IgD-negative memory B cell (primary cell): ENCODE results near the gene NTHL1. TPM values are rescaled to one million over a fixed set of nuclear protein-coding genes. Genes with fewer than 3 reads are reported as not detected.

Source experiments
- H3K27ac Mint-ChIP-seq, 3 donors: one replicate each; pipeline ENCODE4 v1.8.0; 2020 to 2022; ENCODE audit warnings: mild to moderate bottlenecking in 3 of 3, mixed read lengths in 3 of 3, moderate library complexity in 1 of 3
- H3K27me3 Mint-ChIP-seq: one replicate; pipeline ENCODE4 v1.8.0; 2021; ENCODE audit warnings: mixed read lengths
- H3K36me3 Mint-ChIP-seq: one replicate; pipeline ENCODE4 v1.8.0; 2020; ENCODE audit warnings: mild to moderate bottlenecking, mixed read lengths
- H3K4me1 Mint-ChIP-seq, 3 donors: one replicate each; pipeline ENCODE4 v1.8.0; 2020 to 2022; ENCODE audit warnings: mixed read lengths in 3 of 3, mild to moderate bottlenecking in 1 of 3
- H3K4me3 Mint-ChIP-seq, 4 donors: one replicate each; pipeline ENCODE4 v1.8.0; 2020 to 2022; ENCODE audit warnings: mild to moderate bottlenecking in 4 of 4, mixed read lengths in 4 of 4, moderate library complexity in 3 of 4
- H3K9me3 Mint-ChIP-seq, 3 donors: one replicate each; pipeline ENCODE4 v1.8.0; 2020 to 2021; ENCODE audit warnings: mixed read lengths in 3 of 3, mild to moderate bottlenecking in 1 of 3
- polyA plus RNA-seq: library from polyadenylated mRNA; unstranded; fragments of 300-500 nt; fragmentation: Illumina TruSeq; gene quantifications from one replicate; pipeline ENCODE4 v1.2.3, GENCODE V29; 2021

The NTHL1 gene
- polyA plus RNA-seq, 1 donor from 2014 or later = 35.2 TPM

DNA sequence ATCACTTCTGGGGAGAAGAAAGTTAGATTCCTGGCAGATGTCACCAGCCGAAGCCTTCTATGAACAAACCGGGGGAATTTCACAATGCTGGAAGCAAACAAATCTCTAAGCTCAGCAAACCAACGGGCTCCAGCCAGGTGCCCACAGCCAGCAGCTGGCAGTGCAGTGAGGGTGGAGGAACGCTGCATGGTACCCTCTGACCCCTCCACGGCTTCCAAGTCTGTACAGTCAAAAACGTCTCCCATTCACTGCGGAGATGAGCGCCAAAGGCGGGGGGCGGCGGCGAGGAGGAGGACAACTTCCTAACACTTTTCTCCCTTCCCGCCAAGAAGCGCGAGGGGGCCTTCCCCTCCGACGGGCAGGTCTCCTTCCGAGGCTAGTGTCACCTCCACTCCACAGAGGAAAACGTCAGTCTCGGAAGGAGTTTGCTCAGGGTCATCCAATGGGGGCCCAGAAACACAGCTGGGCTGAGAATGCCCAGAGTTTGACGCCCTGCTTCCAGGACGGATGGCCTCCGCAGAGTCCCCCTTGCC lies 38.9 kb downstream of the NTHL1 start:
- no peaks in the 10 kb centered on the region for H3K27me3 Mint-ChIP-seq
- peaks cover 15 to 22% (median 20%) of the 10 kb centered on the region in 3 donors for H3K4me1 Mint-ChIP-seq
- H3K36me3 Mint-ChIP-seq = no peaks in the 10 kb centered on the region
- no peaks in the 10 kb centered on the region for H3K9me3 Mint-ChIP-seq
- peak overlapping the region; percentile 81 to 93 (median 92) for H3K4me3 Mint-ChIP-seq
- H3K27ac Mint-ChIP-seq = peak overlapping the region; percentile 82 to 93 (median 90)

DNA sequence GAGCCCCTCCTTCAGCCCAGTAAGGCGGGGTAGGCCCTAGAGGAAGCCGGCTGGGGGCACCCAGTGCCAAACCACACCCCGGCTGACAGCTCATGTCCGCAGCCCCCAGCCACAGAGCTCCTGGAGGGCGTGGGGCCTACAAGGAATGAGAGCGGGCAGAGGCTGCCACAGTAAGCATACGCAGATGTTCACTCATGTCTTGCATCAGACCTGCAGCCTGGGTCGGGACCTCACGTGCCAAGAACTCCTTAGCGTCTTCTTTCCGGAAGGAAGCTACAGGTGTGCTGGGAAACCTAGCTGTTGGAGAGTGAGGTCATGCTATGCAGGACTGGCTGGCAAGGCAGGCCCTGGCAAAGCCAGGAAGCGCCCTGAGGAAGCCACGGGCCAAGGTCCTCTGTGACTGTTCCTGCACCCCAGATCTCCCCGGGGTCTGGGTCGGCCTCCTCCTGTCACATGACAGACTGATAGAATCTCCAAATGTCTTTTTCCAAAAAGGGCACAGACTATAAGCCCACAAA lies 39.6 kb downstream of the NTHL1 start:
- peak overlapping the region; percentile 80 to 93 (median 90) for H3K27ac Mint-ChIP-seq
- no peaks in the 10 kb centered on the region for H3K36me3 Mint-ChIP-seq
- peak overlapping the region; percentile 81 to 93 (median 92) for H3K4me3 Mint-ChIP-seq
- H3K27me3 Mint-ChIP-seq = no peaks in the 10 kb centered on the region
- H3K4me1 Mint-ChIP-seq = peaks cover 15 to 22% (median 20%) of the 10 kb centered on the region in 3 donors
- H3K9me3 Mint-ChIP-seq = no peaks in the 10 kb centered on the region

DNA sequence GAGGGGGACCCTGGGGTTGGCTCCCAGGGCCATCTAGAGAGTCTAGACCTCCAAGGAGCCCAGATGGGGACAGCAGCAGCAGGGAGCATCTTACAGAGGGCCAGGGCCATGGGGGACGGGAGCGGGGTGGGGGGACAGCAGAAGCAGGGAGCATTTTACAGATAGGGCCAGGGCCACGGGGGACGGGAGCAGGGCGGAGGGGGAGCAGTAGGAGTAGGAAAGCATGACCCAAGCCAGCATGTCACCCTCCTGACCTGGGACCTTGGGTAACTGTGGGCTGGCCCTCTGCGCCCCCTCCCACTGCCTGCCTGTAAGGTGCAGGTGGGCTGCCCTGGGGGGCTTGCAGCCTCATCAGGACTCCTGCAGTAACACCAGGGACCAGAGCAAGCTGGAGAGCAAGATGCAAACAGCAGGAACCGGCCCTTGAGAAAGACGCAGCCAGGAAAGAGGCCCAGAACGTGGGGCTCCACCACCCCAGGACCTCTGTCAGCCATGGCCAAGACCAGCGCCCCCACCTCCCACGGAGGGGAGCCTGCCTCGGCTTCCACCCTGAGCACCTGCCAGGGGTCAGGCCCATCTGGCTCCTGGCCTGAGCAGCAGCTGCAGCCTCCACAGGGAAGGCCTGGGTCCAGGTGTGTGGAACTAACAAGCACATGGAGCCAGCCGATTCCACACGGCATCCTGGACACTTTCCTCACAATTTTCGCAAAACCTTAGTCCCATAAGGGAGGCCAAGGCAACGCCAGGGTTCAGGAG lies 40.4 kb downstream of the NTHL1 start:
- Mint-ChIP-seq H3K4me1 (peaks cover 15 to 22% (median 20%) of the 10 kb centered on the region in 3 donors), H3K36me3 (no peaks in the 10 kb centered on the region), H3K27me3 (no peaks in the 10 kb centered on the region), H3K27ac (peak overlapping the region in 1 of 3 donors; percentile 90), H3K4me3 (peak overlapping the region in 3 of 4 donors; percentile 43 to 93 (median 93)), H3K9me3 (no peaks in the 10 kb centered on the region)

DNA sequence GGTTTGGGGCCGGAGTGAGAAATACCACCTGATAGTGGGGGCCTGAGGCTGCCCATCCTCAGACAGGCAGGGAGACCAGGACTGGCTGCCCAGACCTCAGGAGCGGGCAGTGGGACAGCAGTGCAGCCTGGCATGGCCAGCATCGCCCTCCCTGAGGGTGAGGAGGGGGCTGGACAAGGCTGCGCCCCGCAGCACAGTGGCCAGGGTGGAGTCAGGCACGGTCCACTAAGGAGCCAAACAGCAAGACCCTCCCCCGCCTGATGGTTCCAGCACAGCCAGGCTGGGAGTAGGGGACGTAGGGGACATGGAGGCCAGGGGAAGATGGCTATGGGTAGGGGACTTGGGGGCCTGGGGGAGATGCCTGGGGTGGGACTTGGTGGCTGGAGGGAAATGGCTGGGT lies 41.3 kb downstream of the NTHL1 start:
- Mint-ChIP-seq H3K27me3 (no peaks in the 10 kb centered on the region), H3K4me3 (peak overlapping the region in 3 of 4 donors; percentile 7 to 71 (median 33)), H3K4me1 (peaks cover 15 to 22% (median 20%) of the 10 kb centered on the region in 3 donors), H3K27ac (peak overlapping the region in 2 of 3 donors; percentile 53 to 88), H3K9me3 (no peaks in the 10 kb centered on the region), H3K36me3 (no peaks in the 10 kb centered on the region)

DNA sequence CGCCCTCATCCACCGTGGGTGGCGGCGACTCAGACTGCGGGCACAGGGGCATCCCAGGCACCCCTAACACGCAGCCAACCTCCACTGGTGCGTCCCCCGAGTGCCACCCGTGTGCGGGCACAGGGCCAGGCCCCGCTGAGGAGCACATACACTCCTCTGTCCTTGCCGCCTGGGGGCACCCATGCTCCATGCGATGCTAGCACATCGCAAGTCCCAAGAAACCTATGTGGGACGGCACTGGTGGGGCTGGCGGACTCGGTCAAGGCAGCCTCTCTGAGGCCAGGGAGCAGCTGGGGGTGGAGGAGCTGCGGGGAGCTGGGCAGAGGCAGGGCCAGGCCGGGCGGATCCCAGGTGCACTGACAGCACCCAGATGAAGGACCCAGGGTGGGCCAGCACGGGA lies 42.0 kb downstream of the NTHL1 start:
- Mint-ChIP-seq H3K36me3 (no peaks in the 10 kb centered on the region), H3K4me1 (peaks cover 15 to 22% (median 20%) of the 10 kb centered on the region in 3 donors)

GRCh38 chr16:2004795-2005517 lies 42.7 kb downstream of the NTHL1 start:
- Mint-ChIP-seq H3K4me3 (no peak overlapping the region), H3K36me3 (no peaks in the 10 kb centered on the region), H3K4me1 (peaks cover 11 to 17% (median 16%) of the 10 kb centered on the region in 3 donors), H3K9me3 (no peaks in the 10 kb centered on the region), H3K27ac (no peak overlapping the region), H3K27me3 (no peaks in the 10 kb centered on the region)

More for the DNA sequence above, 42.0 kb downstream of the NTHL1 start:
- H3K27me3 Mint-ChIP-seq = no peaks in the 10 kb centered on the region
- no peak overlapping the region for H3K27ac Mint-ChIP-seq
- peak overlapping the region in 2 of 4 donors; percentile 7 to 53 for H3K4me3 Mint-ChIP-seq
- no peaks in the 10 kb centered on the region for H3K9me3 Mint-ChIP-seq

GRCh38 chr16:2003827-2004641 lies 43.6 kb downstream of the NTHL1 start:
- H3K36me3 Mint-ChIP-seq = no peaks in the 10 kb centered on the region
- no peaks in the 10 kb centered on the region for H3K27me3 Mint-ChIP-seq
- peak overlapping the region in 1 of 4 donors; percentile 40 for H3K4me3 Mint-ChIP-seq
- no peaks in the 10 kb centered on the region for H3K9me3 Mint-ChIP-seq
- H3K4me1 Mint-ChIP-seq = peaks cover 9 to 17% (median 16%) of the 10 kb centered on the region in 3 donors
- H3K27ac Mint-ChIP-seq = no peak overlapping the region

- H3K27ac Mint-ChIP-seq = no peak overlapping the region
- H3K4me3 Mint-ChIP-seq = peak overlapping the region in 1 of 4 donors; percentile 40
- H3K4me1 Mint-ChIP-seq = peaks cover 2 to 12% (median 11%) of the 10 kb centered on the region in 3 donors
- H3K27me3 Mint-ChIP-seq = no peaks in the 10 kb centered on the region
- H3K9me3 Mint-ChIP-seq = no peaks in the 10 kb centered on the region
- H3K36me3 Mint-ChIP-seq = peaks cover under 1% of the 10 kb centered on the region
These were observed 44.3 kb downstream of the NTHL1 start for GRCh38 chr16:2003231-2003826.

- no peaks in the 10 kb centered on the region for H3K9me3 Mint-ChIP-seq
- no peaks in the 10 kb centered on the region for H3K27me3 Mint-ChIP-seq
- H3K36me3 Mint-ChIP-seq = peaks cover 1% of the 10 kb centered on the region
- H3K4me3 Mint-ChIP-seq = no peak overlapping the region
- H3K4me1 Mint-ChIP-seq = peaks cover 0 to 7% (median 4%) of the 10 kb centered on the region in 3 donors
- H3K27ac Mint-ChIP-seq = peak overlapping the region in 1 of 3 donors; percentile 80
These were observed 45.0 kb downstream of the NTHL1 start for GRCh38 chr16:2002406-2003230.

- Mint-ChIP-seq H3K27me3 (no peaks in the 10 kb centered on the region), H3K27ac (peak overlapping the region in 1 of 3 donors; percentile 80), H3K4me3 (no peak overlapping the region), H3K36me3 (peaks cover 1% of the 10 kb centered on the region), H3K4me1 (peaks cover 0 to 3% (median 1%) of the 10 kb centered on the region in 3 donors), H3K9me3 (no peaks in the 10 kb centered on the region)
These were observed 45.9 kb downstream of the NTHL1 start for GRCh38 chr16:2001456-2002355.

GRCh38 chr16:2001035-2001434 lies 46.6 kb downstream of the NTHL1 start:
- Mint-ChIP-seq H3K4me1 (peaks cover 0 to 2% (median 1%) of the 10 kb centered on the region in 3 donors), H3K9me3 (no peaks in the 10 kb centered on the region), H3K4me3 (no peak overlapping the region), H3K27ac (no peak overlapping the region), H3K36me3 (peaks cover 1% of the 10 kb centered on the region), H3K27me3 (no peaks in the 10 kb centered on the region)

GRCh38 chr16:1999866-2000514 lies 47.6 kb downstream of the NTHL1 start:
- H3K4me1 Mint-ChIP-seq = no peaks in the 10 kb centered on the region
- H3K9me3 Mint-ChIP-seq = no peaks in the 10 kb centered on the region
- no peak overlapping the region for H3K27ac Mint-ChIP-seq
- peaks cover 1% of the 10 kb centered on the region for H3K36me3 Mint-ChIP-seq
- no peak overlapping the region for H3K4me3 Mint-ChIP-seq
- no peaks in the 10 kb centered on the region for H3K27me3 Mint-ChIP-seq
